Measurements from ENCODE around the gene DGCR2.
"Not testable (repeated sequence)": the region's sequence is repeated elsewhere in the genome, so short reads cannot be mapped to it uniquely, and the experiment has no call there.

DGCR2 gene, protein sequence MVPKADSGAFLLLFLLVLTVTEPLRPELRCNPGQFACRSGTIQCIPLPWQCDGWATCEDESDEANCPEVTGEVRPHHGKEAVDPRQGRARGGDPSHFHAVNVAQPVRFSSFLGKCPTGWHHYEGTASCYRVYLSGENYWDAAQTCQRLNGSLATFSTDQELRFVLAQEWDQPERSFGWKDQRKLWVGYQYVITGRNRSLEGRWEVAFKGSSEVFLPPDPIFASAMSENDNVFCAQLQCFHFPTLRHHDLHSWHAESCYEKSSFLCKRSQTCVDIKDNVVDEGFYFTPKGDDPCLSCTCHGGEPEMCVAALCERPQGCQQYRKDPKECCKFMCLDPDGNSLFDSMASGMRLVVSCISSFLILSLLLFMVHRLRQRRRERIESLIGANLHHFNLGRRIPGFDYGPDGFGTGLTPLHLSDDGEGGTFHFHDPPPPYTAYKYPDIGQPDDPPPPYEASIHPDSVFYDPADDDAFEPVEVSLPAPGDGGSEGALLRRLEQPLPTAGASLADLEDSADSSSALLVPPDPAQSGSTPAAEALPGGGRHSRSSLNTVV

DNA sequence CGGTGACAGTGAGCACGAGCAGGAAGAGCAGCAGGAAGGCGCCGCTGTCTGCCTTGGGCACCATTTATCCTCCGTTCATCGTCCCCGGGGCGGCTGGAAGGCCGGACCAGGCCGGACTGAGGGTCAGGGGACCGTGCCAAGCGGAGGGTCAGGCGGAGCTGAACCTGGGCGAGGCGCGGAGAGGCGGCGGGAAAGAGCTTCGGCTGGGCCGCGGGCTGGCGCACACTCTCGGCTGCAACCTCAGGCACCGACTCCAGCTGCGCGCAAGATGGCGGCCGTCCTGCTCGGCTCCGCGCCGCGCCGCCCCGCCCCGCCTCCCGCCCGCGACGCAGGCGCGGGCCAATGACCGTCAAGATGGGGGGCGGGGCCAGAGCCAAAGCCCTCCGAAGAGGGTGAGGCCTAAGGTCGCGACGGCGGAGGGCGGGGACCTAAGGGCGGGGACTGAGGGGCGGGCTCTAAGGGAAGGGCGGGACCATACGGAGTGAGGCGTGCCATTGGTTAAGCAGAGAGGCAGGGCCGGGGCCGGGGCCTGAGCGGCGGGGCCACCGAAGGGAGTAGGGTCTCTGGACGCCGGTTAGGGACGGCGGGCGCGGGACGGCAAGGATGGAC, at the start of gene DGCR2:
Gene DGCR2, minus strand, starts transcription at position 270 of the 609 bp plus-strand sequence. Its CDS starts 206 bp downstream, at position 64.
- peak; percentile 89 to 96 (median 94) for DNase-seq

DNA sequence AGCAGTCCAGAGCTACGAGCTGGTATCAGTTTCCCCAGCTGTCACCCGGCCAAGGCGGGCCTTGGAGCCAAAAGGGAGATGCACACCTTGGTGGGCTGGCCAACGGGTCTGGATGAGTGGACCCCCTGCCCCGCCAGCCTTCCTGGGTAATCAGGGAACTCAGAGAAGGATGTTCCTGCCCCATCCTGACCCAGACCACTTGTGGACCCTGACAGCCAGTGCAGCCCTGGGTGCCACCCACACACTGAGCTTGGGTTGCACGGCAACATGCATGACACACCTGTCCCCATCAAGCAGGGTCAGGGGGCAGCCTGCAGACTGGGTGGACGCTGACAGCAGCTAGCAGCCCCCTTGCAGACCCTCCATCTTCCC, 47.7 kb upstream of the DGCR2 start:
- no peak for DNase-seq

DNA sequence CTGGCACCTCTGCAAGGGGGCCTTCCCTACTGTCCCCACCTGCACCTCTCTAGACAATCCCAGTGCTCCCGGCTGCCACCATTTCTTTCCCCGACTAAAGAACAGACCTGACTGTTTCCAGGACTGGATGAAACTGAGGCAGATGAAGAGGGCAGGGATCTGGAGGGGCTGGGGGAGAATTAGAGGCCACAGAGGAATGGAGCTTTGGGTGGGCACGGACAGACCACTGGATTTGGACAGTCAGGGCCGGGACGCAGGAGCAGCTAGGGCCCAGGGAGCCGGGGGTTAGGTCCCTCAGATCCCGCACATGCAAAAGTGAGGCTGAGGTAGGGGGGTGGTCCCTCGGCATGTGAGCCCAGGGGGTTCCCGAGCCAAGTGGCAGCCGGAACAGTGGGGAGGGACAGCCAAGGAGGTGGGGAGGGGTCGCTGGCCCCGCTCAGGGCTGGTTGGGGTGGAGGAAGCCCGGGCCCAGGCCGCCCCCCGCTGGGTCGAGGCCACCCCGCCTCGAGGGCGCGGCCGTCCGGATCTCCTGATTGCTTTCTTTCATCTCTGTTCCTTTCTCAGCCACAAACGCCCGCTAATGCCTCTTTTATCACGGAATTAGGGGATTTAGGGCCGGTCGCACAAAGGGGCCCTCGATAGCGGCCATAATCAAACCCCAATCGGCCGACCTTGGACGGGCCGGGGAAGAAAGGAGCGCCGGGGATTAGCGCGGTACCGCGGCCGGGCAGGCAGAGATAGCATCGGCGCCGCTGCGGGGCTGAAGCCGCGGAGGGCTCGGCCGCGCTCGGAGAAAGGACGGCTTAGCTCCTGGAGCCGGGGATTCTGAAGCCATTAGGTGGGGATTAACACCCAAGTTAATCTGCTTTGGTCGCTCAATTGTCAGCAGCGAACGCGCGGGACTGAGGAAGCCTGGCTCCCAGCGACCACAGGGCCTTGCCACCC, 47.1 kb upstream of the DGCR2 start:
- no peak for DNase-seq

DNA sequence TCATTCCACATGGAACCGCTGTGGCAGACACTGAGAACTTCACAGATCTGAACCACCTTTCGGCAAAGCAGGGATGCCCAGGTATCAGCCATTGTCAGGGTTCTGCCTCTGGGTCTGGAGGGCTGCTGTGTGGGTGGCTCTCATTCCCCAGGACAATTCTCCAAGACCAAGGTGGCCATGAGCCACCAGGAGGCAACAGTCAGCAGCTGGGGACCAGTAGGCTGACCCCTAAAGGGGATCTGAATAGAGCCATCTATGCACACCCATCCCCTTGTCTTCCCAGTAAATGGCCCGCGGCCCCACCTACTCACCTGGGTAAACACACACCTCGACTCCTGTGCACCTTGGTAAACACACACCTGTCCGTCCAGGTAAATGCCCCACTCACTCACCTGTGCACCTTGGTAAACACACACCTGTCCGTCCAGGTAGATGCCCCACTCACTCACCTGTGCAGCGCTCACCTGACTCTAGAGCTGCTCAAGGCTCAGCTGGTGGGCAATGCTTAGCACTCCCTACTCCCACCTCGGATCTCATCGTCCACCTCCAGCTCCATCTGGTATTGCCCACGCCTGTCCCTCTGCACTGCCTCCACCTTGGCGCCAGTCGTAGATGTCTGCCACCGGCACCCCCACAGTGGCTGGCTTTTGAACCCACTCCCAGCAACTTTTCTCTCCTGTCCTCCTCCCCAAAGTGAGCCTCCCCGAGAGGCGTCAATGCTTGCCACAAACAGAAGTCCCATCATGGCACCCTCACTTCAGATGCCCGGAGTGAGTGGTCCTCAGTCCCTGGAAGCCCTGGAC, 46.1 kb upstream of the DGCR2 start:
- DNase-seq = no peak

DNA sequence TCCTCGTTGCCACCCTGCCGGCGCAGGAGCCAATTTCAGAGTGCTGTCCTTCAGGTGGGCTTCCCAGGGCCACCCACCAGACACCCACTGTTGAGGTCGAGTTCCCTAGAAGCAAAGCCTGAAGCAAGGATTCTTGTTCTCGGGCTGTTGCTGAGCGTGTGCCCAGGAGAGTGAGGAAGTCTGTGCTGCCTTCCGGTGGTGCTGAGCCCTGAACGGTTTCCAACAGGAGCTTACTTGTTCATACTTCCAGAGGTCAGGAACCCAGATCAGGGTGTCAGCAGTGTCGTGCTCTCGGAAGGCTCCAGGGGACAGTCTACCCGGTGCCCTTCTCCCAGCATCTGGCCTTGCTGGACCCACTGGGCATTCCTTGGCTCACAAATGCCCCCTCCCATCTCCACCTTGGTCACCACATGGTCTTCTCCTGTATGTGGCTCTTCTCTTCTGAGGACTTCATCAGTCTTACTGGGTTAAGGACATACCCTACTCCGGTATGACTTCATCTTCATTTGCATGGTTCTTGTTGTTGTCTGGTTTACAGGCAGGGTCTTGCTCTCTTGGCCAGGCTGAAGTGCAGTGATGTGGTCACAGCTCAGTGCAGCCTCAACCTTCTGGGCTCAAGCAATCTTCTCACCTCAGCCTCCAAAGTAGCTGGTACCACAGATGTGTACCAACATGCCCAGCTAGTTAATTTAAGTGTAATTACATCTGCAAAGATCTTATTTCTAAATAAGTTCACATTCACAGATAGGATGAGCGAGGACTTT, 45.1 kb upstream of the DGCR2 start:
- no peak for DNase-seq

DNA sequence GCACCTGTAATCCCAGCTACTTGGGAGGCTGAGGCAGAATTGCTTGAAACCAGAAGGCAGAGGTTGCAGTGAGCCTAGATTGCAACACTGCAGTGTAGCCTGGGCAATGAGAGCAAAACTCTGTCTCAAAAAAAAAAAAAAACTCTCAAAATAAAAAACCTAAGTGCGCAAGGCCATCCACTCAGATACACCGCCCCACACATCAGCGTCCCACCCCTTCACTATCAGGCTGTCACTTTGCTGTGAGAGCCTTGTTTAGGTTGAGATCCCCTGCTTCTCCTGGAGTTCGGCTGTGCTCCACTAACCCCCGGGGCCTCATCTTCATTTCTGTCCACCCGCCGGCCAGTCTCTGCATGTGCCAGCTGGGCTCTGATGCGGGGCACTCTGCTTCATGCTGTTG, 44.2 kb upstream of the DGCR2 start:
- no peak for DNase-seq

DNA sequence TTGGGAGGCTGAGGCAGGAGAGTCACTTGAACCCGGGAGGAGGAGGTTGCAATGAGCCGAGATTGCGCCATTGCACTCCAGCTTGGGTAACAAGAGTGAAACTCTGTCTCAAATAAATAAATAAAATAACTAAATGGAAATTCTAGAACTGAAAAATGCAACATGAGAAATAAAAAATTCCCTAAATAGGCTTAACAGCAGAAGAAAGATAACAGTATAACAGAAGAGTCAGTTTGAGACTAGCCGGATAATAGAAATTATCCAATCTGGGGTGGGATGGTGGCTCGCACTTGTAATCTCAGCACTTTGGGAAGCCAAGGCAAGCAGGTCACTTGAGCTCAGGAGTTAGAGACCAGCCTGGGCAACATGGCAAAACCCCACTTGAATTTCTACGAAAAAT, 42.2 kb upstream of the DGCR2 start:
- no peak for DNase-seq

DNA sequence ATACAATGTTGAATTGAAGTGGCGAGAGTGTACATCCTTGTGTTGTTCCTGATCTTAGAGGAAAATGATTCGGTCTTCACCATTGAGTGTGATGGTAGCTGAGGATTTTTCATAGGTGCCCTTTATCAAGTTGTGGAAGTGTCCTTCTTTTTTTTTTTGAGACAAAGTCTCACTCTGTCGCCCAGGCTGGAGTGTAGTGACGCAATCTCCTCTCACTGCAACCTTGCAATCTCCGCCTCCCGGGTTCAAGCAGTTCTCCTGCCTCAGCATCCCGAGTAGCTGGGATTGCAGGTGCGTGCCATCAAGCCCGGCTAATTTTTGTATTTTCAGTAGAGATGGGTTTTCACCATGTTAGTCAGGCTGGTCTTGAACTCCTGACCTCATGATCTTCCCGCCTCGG, 36.4 kb upstream of the DGCR2 start:
- DNase-seq = not testable (repeated sequence)

DNA sequence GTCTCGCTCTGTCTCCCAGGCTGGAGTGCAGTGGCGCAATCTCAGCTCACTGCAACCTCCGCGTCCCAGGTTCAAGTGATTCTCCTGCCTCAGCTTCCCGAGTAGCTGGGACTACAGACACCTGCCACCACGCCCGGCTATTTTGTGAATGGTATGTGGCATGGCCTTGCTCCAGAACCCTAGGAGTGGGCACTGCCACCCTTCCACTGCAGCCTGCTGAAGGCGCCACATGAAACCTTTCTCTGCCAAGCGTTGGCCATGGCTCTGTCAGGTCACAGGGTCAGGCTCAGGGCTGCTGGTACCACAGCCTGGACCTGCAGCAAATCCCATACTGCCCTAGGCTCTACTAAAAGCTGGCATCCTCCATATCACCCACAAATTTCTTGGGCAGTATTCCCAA, 33.9 kb upstream of the DGCR2 start:
- DNase-seq = not testable (repeated sequence)

DNA sequence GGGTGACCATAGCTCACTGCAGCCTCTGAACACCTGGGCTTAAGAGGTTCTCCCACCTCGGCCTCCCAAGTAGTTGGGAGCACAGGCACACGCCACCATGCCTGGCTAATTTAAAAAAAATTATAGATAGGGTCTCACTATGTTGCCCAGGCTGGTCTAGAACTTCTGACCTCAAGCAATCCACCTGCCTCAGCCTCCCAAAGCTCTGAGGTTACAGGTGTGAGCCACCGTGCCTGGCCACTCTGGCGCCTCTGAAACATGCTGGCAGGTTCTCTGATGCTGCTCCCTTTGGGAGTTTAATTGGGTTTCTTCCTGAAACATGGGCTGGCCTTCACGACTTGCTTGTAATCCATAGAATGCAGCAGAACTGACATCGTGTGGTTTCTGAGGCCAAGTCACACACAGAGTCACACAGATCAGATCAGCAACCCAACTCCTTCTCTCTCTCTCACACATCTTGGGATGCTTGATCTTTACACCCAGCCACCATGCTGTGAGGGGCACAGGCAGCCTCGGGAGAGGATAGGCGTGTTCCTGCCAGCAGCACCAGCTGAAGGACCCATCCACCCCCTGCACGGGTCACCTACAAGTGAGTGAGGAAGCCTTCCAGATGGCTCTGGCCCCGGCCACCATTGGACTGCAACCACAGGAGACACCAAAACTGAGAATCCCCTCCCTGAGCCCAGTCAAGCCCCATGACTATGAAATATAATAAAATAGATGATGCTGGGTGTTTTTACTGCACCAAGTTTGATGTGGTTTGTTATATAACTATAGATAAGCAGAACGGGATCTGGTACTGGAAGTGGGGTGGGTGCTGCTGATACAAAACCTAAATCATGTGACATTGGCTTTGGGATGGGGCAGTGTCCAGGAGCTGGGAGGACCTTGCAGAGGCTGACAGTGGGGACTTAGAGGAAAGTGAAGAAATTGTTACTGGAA, 31.0 kb upstream of the DGCR2 start:
- DNase-seq = no peak

DNA sequence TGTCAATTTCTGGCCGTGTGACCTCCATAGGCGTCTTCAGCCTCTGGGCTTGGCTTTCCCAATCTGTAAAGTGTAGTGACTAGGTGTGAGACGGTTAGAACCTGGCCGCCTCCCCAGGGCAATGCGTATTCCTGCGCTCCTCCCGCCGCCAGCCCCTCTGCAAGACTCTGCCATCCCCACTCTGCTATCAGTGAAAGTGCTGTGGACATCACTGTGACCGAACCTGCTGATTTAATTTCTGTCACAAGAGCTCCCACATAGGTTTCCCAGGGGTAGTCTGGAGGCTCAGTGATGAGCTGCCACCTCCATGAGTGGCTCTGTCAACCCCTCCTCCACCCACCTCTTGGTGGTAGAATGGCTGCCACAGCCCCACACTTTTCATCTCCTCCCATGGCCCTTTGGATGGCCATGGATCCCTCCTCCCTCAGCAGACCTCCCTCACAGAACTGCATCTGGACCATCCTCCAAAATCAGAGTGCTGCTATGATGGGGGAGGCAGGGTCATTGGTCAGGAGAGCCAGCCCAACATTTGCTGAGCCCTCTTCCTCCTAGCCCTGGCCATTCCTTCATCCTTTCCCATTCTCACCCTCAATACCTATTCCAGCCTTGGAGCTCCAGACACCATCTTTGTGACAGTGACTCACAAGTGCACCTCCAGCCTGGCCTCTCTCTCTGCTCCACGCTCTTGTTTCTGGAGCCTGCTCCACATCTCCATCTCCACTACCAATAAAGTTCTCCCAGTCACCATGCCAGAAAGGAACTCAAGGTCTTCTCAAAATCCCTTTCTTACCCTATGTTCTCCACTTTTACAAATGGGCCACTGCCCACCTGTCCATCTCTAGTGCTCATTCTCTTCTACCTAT, 29.3 kb upstream of the DGCR2 start:
- DNase-seq = no peak

DNA sequence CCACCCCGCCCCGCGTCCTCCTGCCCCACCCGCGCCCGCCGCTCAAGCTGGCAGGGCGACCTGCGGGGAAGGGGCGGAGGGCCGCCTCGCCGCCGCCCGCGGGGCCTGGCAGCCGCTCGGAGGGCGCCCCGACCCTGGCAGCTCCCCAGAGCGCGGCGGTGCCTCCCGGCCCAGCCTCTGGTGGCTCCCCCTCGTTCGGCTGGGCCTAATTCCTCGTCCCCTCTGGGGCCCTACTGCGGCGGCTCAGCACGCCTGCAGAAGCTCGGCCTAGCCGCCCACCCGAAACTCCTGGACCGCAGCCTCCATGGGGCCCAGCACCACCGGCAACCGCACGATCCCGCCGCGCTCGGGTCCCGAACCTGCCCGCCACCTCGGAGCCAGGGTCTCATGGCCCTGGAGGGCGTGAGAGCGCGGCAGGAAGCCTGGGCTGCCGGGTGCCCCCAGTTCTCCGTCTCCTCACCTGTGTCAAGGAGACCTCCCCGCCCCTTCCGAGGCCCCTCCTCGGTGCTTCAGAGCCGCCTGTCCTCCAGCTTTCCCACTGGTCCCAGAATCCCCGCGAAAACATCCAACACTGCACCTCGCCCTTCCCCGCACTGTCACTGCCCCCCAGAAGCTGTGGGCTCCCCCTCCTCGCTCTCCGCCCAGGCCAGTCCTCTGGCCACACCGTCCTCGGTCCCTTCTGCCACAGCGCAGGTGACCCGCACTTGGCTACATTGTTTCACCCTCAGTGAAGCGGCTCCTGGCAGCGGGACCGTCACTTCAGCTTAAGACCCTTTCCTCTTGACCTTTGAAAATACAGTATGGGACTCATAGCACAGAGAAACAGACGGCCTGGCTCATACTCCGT, 28.5 kb upstream of the DGCR2 start:
- no peak for DNase-seq

DNA sequence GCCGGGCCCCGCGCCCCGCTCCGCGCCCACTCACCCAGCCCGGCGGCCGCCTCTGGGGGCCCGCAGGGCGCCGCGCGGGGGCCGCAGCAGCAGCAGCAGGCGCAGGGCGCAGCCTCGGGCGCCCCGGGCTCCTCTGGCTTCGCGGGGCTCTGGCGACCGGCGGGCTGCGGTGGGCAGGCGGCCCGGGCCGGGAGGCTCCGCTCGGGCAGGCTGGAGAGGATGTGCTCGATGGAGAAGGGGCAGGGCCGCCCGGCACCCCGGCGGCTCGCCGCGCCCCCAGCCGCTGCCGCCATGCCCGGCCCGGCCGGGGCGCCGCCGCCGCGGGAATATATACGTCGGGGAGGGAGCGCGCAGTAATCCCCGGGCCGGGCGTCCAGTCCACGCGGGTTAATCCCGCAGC, 27.8 kb upstream of the DGCR2 start, which contains the start of gene GSC2:
Gene GSC2, minus strand, starts transcription at position 302 of the 400 bp plus-strand sequence. Its CDS starts 9 bp downstream, at position 293.
- no peak for DNase-seq

DNA sequence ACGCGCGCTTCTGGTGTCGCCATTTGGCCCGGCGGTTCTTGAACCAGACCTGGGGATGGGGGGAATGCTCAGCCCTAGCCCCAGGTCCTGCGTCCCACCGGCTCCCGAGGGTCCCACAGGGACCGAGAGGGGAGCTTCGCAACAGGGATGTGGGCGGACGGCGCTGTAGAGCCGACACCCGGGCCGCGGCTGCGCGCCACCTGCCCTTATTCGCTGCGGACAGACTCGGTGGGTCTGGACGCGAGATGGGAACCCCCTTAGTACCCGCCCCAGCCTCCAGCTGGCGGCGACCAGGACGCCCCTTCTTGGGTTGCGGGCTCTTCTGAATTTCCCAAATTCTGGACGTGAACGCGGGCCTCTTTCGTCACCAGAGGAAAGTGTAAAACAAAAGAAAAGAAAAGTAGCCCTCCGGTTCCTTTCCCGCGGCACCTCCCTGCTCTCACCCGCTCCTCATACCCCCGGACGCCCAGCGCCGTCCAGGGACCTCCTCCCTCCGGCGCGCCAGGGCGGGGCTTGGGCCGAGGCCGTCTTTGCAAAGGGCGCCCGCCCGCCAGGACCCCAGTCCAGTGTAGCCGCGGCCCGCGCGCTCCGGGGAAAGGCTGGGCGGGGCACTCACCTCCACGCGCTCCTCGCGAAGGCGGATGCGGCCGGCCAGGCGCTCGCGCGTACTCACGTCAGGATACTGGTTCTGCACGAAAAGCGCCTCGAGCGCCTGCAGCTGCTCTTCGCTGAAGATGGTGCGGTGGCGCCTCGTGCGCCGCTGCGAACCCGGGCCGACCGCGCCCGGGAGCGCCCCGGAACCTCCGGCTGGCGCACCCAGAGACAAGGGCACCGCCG, 27.1 kb upstream of the DGCR2 start:
- peak in 1 of 4 experiments; percentile 17 for DNase-seq

DNA sequence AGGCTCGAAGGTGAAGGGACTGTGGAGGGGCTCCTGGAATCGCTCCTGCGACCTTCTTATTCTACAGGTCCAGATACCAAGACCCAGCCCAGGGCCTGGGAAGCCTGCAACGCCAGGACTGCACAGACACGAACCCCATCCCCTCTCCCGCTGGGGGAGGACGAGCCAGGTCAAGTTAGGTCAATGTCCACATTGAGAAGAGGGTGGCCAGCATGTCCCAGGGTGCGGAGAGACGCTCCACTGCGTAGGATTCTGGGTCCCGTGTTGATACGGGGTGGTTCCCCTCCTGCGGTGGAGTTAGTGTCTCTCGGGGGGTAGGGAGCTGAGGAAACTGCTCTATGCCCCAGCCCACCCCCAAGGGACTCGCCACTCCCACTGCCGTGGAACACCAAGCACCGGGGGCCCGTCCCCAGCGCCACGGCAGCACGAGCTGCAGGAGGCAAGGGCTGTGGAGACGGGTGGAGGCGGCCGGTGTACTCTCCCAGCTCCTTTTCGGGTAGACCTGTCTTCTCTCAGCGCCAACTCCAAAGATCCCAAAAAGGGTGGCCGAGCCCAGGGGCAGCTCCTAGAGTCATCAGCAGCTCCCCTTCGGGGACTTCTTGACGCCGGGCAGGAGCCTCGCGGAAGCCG, 26.3 kb upstream of the DGCR2 start:
- no peak for DNase-seq

DNA sequence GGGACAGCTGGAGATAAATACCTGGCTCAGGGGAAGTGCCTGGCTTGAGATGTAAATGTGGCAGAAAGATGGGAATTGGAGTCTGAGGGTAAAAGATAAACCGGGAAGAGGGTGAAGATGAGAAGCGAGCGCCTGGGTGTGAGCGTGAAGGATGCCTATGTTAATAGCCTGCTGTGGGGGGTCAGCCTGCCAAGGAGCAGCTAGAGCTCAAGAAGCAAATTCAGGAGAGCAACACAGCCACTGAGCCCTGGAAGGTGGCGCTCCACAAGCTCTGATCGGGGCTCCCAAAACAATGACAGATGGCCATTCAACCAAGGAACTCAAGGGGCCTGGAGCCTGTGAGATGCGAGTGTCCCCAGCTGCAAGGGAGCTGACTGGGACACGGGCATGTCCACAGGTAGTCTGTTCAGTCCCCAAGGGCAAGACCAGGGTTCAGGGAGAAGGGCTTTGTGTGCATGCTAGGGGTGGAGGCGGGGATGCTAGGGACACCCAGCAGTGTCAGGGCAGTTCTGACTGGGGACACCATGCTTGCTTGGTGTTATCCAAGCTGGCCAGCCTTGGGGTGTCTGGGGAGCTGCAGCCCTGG, 25.1 kb upstream of the DGCR2 start:
- no peak for DNase-seq
